Loucy (cell line): ENCODE measurements around the gene TFB1M.

ENCODE experiments used
- H2AFZ ChIP-seq: fragments of 200-600 bp; sonication (generic); 2 replicates; pipeline ENCODE4 v1.6.0; 2016; ENCODE audit warnings: antibody characterized with exemption, mild to moderate bottlenecking, low read length, moderate library complexity
- H3F3A ChIP-seq: fragments of 200-600 bp; 2 replicates; pipeline ENCODE4 v1.6.0; 2016; ENCODE audit warnings: antibody characterized with exemption, low read depth, mild to moderate bottlenecking
- H3K27me3 ChIP-seq: fragments of 200-600 bp; sonication (generic); 2 replicates; pipeline ENCODE4 v1.6.1; 2014; ENCODE audit warnings: low read length, mild to moderate bottlenecking; ENCODE audit not compliant: insufficient read depth, poor library complexity, severe bottlenecking
- H3K36me3 ChIP-seq: fragments of 200-600 bp; sonication (generic); 2 replicates; pipeline ENCODE4 v1.6.1; 2016; ENCODE audit warnings: low read length; ENCODE audit not compliant: insufficient read depth
- H3K4me1 ChIP-seq: fragments of 200-600 bp; sonication (generic); 2 replicates; pipeline ENCODE4 v1.5.1; 2014; ENCODE audit warnings: low read length, mild to moderate bottlenecking; ENCODE audit not compliant: insufficient read depth, poor library complexity, severe bottlenecking
- H3K4me2 ChIP-seq: fragments of 200-600 bp; sonication (generic); 2 replicates; pipeline ENCODE4 v1.6.0; 2014; ENCODE audit warnings: antibody characterized with exemption, low read length, low read depth, mild to moderate bottlenecking; ENCODE audit not compliant: poor library complexity, severe bottlenecking
- H3K4me3 ChIP-seq: fragments of 200-600 bp; sonication (generic); 2 replicates; pipeline ENCODE4 v1.5.1; 2014; ENCODE audit warnings: low read length, mild to moderate bottlenecking, mixed read lengths; ENCODE audit not compliant: poor library complexity, severe bottlenecking
- H3K79me2 ChIP-seq: fragments of 200-600 bp; sonication (generic); 2 replicates; pipeline ENCODE4 v1.6.1; 2014; ENCODE audit warnings: low read length; ENCODE audit not compliant: insufficient read depth
- H3K9ac ChIP-seq: fragments of 200-600 bp; sonication (generic); 2 replicates; pipeline ENCODE4 v1.6.0; 2014; ENCODE audit warnings: mild to moderate bottlenecking, low read depth, low read length, moderate library complexity; ENCODE audit not compliant: poor library complexity, severe bottlenecking
- H3K9me2 ChIP-seq: fragments of 200-600 bp; sonication (generic); replicated peaks from 2 replicates; pipeline ENCODE4 v1.6.1; 2016; ENCODE audit warnings: low read depth, low read length, mixed read lengths
- H3K9me3 ChIP-seq: fragments of 200-600 bp; sonication (generic); 2 replicates; pipeline ENCODE4 v1.6.1; 2014; ENCODE audit warnings: mild to moderate bottlenecking, antibody characterized with exemption, low read length, low read depth; ENCODE audit not compliant: insufficient read depth
- H4K20me1 ChIP-seq: fragments of 200-600 bp; sonication (generic); 2 replicates; pipeline ENCODE4 v1.6.0; 2014; ENCODE audit warnings: antibody characterized with exemption, low read length, mild to moderate bottlenecking; ENCODE audit not compliant: insufficient read depth, poor library complexity, severe bottlenecking
- EZH2phosphoT487 ChIP-seq: fragments of 200-600 bp; IDR thresholded peaks from 2 replicates; pipeline ENCODE4 v1.6.1; 2018; ENCODE audit warnings: antibody characterized with exemption, mild to moderate bottlenecking, moderate library complexity, borderline replicate concordance
- TF ChIP-seq, protein P1 (sequence below): fragments of 200-600 bp; sonication (generic); conservative IDR thresholded peaks from 2 replicates; pipeline ENCODE4 v1.5.1; 2014; ENCODE audit warnings: mild to moderate bottlenecking, antibody characterized with exemption, low read length

TFB1M gene

GRCh38 chr6:155253337-155253736, 60.9 kb downstream of the TFB1M start:
- peaks cover 57% of the 10 kb centered on the region; the same call in 1 of the 2 replicates for H3K36me3 ChIP-seq

DNA sequence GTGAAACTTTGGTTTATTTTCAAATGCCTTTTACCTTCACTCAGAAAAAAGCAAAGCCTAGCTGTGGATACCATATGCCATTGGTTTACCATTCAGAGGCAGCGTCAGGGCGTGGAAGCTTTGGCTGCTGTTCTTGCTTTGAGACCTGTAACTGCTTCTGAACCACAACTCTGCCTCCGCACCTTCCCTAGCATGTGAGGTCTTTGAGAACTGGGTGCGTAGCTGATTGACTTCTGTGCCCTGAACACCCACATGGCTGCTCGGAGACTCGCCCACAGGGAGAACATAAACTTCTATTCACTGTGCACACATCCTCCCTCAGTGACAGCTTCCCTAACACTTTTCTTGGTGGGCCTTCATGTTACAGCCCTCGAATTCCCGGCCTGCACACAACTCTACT, 61.7 kb downstream of the TFB1M start:
- Histone ChIP-seq H3K9me2 (no peaks in the 10 kb centered on the region), H3K4me3 (no peak overlapping the region), H3K36me3 (peaks cover 49% of the 10 kb centered on the region; the same call in 1 of the 2 replicates), H3K79me2 (no peaks in the 10 kb centered on the region), H3K4me1 (no peaks in the 10 kb centered on the region), H3K9ac (no peak overlapping the region), H3K27me3 (no peaks in the 10 kb centered on the region), H3K4me2 (no peak overlapping the region), H4K20me1 (no peaks in the 10 kb centered on the region), H3F3A (no peaks in the 10 kb centered on the region), H2AFZ (no peak overlapping the region), H3K9me3 (no peaks in the 10 kb centered on the region)
- TF ChIP-seq, protein P1, sequence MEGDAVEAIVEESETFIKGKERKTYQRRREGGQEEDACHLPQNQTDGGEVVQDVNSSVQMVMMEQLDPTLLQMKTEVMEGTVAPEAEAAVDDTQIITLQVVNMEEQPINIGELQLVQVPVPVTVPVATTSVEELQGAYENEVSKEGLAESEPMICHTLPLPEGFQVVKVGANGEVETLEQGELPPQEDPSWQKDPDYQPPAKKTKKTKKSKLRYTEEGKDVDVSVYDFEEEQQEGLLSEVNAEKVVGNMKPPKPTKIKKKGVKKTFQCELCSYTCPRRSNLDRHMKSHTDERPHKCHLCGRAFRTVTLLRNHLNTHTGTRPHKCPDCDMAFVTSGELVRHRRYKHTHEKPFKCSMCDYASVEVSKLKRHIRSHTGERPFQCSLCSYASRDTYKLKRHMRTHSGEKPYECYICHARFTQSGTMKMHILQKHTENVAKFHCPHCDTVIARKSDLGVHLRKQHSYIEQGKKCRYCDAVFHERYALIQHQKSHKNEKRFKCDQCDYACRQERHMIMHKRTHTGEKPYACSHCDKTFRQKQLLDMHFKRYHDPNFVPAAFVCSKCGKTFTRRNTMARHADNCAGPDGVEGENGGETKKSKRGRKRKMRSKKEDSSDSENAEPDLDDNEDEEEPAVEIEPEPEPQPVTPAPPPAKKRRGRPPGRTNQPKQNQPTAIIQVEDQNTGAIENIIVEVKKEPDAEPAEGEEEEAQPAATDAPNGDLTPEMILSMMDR = no peak
- TF ChIP-seq EZH2phosphoT487 = no peak

More at GRCh38 chr6:155253337-155253736, 60.9 kb downstream of the TFB1M start:
- Histone ChIP-seq H3F3A (no peaks in the 10 kb centered on the region), H3K4me1 (no peaks in the 10 kb centered on the region), H3K9me2 (no peaks in the 10 kb centered on the region), H3K4me3 (no peak overlapping the region), H3K9ac (no peak overlapping the region), H3K9me3 (no peaks in the 10 kb centered on the region), H2AFZ (no peak overlapping the region), H3K4me2 (no peak overlapping the region), H4K20me1 (no peaks in the 10 kb centered on the region), H3K79me2 (no peaks in the 10 kb centered on the region), H3K27me3 (no peaks in the 10 kb centered on the region)
- TF ChIP-seq, protein P1 = no peak
- TF ChIP-seq EZH2phosphoT487 = no peak

DNA sequence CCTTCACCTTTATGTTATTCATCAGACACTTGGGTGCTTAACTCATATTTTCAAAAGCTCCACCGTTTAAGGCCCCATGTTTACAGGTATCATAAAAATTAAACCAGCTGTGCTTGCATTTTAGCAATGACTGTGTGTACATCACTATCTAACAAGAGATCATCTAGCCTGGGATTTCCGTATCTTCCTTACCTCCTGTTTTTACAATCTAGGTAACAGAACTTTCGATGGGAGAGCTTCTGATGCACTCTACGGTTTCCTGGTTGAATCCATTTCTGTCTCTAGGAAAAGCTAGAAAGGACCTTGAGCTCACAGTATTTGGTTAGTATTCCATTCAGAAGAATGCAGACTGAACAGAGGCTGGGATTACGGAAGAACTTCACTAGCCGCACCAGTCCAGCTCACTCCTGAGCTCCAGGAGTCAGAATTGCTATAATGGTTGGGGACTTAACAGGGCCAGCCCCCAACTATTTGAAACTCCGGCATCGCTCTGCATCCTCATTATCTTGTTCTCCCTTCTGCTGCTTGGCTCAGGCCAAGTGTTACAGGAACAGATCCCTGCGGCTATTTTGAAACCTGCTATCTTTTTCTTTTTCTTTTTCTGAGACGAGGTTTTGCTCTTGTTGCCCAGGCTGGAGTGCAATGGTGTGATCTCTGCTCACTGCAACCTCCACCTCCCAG, 63.4 kb downstream of the TFB1M start:
- Histone ChIP-seq H3K4me1 (no peaks in the 10 kb centered on the region), H3K9me3 (no peaks in the 10 kb centered on the region), H3K27me3 (no peaks in the 10 kb centered on the region), H3K9ac (no peak overlapping the region), H3F3A (no peaks in the 10 kb centered on the region), H4K20me1 (no peaks in the 10 kb centered on the region), H3K4me3 (no peak overlapping the region), H3K4me2 (no peak overlapping the region), H3K9me2 (no peaks in the 10 kb centered on the region), H2AFZ (no peak overlapping the region), H3K79me2 (no peaks in the 10 kb centered on the region), H3K36me3 (peaks cover 36% of the 10 kb centered on the region; the same call in 1 of the 2 replicates)
- TF ChIP-seq, protein P1 = no peak
- no peak for TF ChIP-seq EZH2phosphoT487
